K562 (cell line): ENCODE measurements around the gene DCXR. TPM values are rescaled to one million over a fixed set of nuclear protein-coding genes. Genes with fewer than 3 reads are reported as not detected.

Experiments
- ATAC-seq: fragments of 200-7000 bp; cut with Tn5 transposase; 3 replicates; pipeline ENCODE4 v1.9.1; 2020; ENCODE audit warnings: moderate library complexity
- BruUV-seq: library from RNA; stranded (reverse); fragments of 400-500 nt; replicated peaks from 2 replicates; lab custom pipeline; 2021; lab: Mats Ljungman, UMichigan
- CTCF ChIA-PET: fragments of 300-600 bp; formaldehyde crosslinking; extraction: SDS; loops from one replicate; lab custom pipeline; 2021; ENCODE audit warnings: low intra/inter-chr PET ratio; lab: Yijun Ruan, JAX
- POLR2A ChIA-PET: fragments of 300-600, 350-650 bp; sonication (Branson Sonifier 250); formaldehyde crosslinking; extraction: SDS; loops from one replicate; lab custom pipeline; 2021; ENCODE audit warnings: antibody characterized with exemption, inconsistent platforms; lab: Yijun Ruan, JAX
- DNase-seq, 4 experiments: peaks; one replicate each; pipeline versions ENCODE4 v3.0.0 to v3.0.0-alpha.2; 2011 to 2018; ENCODE audit warnings: low spot score in 3 of 4, mixed read lengths in 3 of 4; ENCODE audit errors: extremely low read depth in 1 of 4
- FAIRE-seq: peaks from 2 replicates; lab custom pipeline; 2011; peaks lifted over from hg19 to GRCh38; lab: Jason Lieb, UNC
- H2AFZ ChIP-seq: 2 replicates; pipeline ENCODE4 v1.6.0; 2011; ENCODE audit warnings: low read depth, low read length, control low read depth, inconsistent platforms
- H3K27ac ChIP-seq: fragments of 200-600 bp; 3 replicates; pipeline ENCODE4 v1.8.0; 2011; ENCODE audit warnings: low read depth, mild to moderate bottlenecking, control low read depth, inconsistent platforms, low read length, moderate library complexity, mixed read lengths; ENCODE audit errors: extremely low read depth
- H3K27me3 ChIP-seq, 2 experiments: fragments of 300-600 bp in 1 of 2; 2 replicates in 1 of 2; 3 replicates in 1 of 2; pipeline versions ENCODE4 v1.6.0 to v1.8.0; 2011; ENCODE audit warnings: inconsistent platforms in 2 of 2, low read length in 2 of 2, mild to moderate bottlenecking in 1 of 2, mixed read lengths in 1 of 2, moderate library complexity in 1 of 2; ENCODE audit not compliant: control insufficient read depth in 2 of 2, insufficient read depth in 2 of 2
- H3K36me3 ChIP-seq: fragments of 300-600 bp; 3 replicates; pipeline ENCODE4 v1.8.0; 2011; ENCODE audit warnings: mild to moderate bottlenecking, low read length, inconsistent platforms; ENCODE audit not compliant: control insufficient read depth, insufficient read depth
- H3K4me1 ChIP-seq, 2 experiments: fragments of 200-600 bp in 1 of 2; replicated peaks in 1 of 2; 2 replicates in 1 of 2; 3 replicates in 1 of 2; pipeline versions ENCODE4 v1.5.1 to v1.8.0; 2011; ENCODE audit warnings: inconsistent platforms in 2 of 2, low read length in 2 of 2, mild to moderate bottlenecking in 1 of 2, mixed read lengths in 1 of 2, moderate library complexity in 1 of 2; ENCODE audit not compliant: control insufficient read depth in 2 of 2, insufficient read depth in 2 of 2
- H3K4me2 ChIP-seq: 2 replicates; pipeline ENCODE4 v1.6.1; 2011; ENCODE audit warnings: low read length, control low read depth, inconsistent platforms, mixed read lengths; ENCODE audit not compliant: insufficient read depth
- H3K4me3 ChIP-seq: fragments of 200-600 bp; sonication (generic), shearing (Covaris generic); 2 replicates; pipeline ENCODE4 v1.5.1; 2016; ENCODE audit warnings: control low read depth, inconsistent platforms
- H3K79me2 ChIP-seq: fragments of 200-600 bp; 3 replicates; pipeline ENCODE4 v1.8.0; 2011; ENCODE audit warnings: low read length, inconsistent platforms; ENCODE audit not compliant: control insufficient read depth, insufficient read depth
- H3K9ac ChIP-seq, 2 experiments: 2 replicates each; pipeline versions ENCODE4 v1.6.0 to v1.6.1; 2011; ENCODE audit warnings: low read depth in 2 of 2, low read length in 2 of 2, control low read depth in 1 of 2, inconsistent platforms in 1 of 2, mild to moderate bottlenecking in 1 of 2, mixed read lengths in 1 of 2; ENCODE audit not compliant: insufficient read depth in 1 of 2
- H3K9me1 ChIP-seq: one replicate; pipeline ENCODE4 v1.6.0; 2011; ENCODE audit warnings: inconsistent platforms, mild to moderate bottlenecking, low read length, moderate library complexity; ENCODE audit not compliant: control insufficient read depth, insufficient read depth
- H3K9me3 ChIP-seq: replicated peaks from 2 replicates; pipeline ENCODE4 v1.5.1; 2011; ENCODE audit warnings: low read depth, low read length, inconsistent platforms; ENCODE audit not compliant: control insufficient read depth, insufficient read depth
- H4K20me1 ChIP-seq: replicated peaks from 2 replicates; pipeline ENCODE4 v1.6.1; 2011; ENCODE audit warnings: low read length, inconsistent platforms, mixed read lengths; ENCODE audit not compliant: control insufficient read depth, insufficient read depth
- ARNT ChIP-seq, 2 experiments: fragments of 450-650 bp; IDR thresholded peaks; 2 replicates each; pipeline ENCODE4 v1.6.1; 2016; ENCODE audit warnings: mild to moderate bottlenecking in 1 of 2
- POLR2G ChIP-seq: fragments of 200-400 bp; formaldehyde crosslinking; IDR thresholded peaks from 2 replicates; pipeline ENCODE4 v1.6.1; 2017; ENCODE audit warnings: low read depth, mild to moderate bottlenecking, antibody characterized with exemption, low read length, moderate library complexity
- SMAD1 ChIP-seq: fragments of 150-350 bp; IDR thresholded peaks from 2 replicates; pipeline ENCODE4 v1.6.1; 2014; ENCODE audit warnings: low read length, low read depth; ENCODE audit not compliant: partially characterized antibody
- SP1 ChIP-seq: sonication (generic); formaldehyde crosslinking; IDR thresholded peaks from 2 replicates; pipeline ENCODE4 v1.8.1; 2022; ENCODE audit warnings: mild to moderate bottlenecking, missing genetic modification reagents
- ZNF75A ChIP-seq: fragments of 450-650 bp; formaldehyde crosslinking; IDR thresholded peaks from 2 replicates; pipeline ENCODE4 v1.4.0; 2020; ENCODE audit warnings: mild to moderate bottlenecking
- WGBS: fragments of 100-300 bp; shearing (Covaris generic); methylation state at CpG from one replicate; pipeline ENCODE4 v1.1.6; 2016; ENCODE audit warnings: low coverage, mixed read lengths; ENCODE audit not compliant: insufficient coverage; ENCODE audit errors: missing lambda C conversion rate; 5-methylcytosine and 5-hydroxymethylcytosine counted together
- in situ Hi-C: fragments of 300-500 bp; cut with MboI; formaldehyde crosslinking; loops from 4 replicates; pipeline ENCODE4 v1.15.0; 2018; ENCODE audit warnings: inconsistent platforms, mixed read lengths
- intact Hi-C: fragments of 100-400 bp; cut with micrococcal nuclease; formaldehyde crosslinking; loops from 2 replicates; pipeline ENCODE4 v1.14.2; 2022
- polyA plus RNA-seq, 8 experiments: library from polyadenylated mRNA; depleted of rRNA in 4 of 8; stranded (reverse) in 5 of 8; unstranded in 3 of 8; fragments of >200 nt; fragmentation: Nextera tagmentation in 2 of 8; fragmentation: Illumina TruSeq in 1 of 8; extraction: Ambion mirVana in 2 of 8; extraction: Trizol in 1 of 8; gene quantifications; 2 replicates each; pipeline versions ENCODE4 v1.2.1 to v1.2.3, GENCODE V29; 2011 to 2014; ENCODE audit warnings: inconsistent platforms in 1 of 8, missing spikeins in 1 of 8
- total RNA-seq, 7 experiments: library from RNA; depleted of rRNA in 6 of 7; stranded (reverse); fragments of >200 nt in 6 of 7; fragmentation: Illumina TruSeq in 2 of 7; extraction: Trizol in 2 of 7; gene quantifications; 2 replicates each; pipeline versions ENCODE4 v1.2.1 to v1.2.3, GENCODE V29; 2011 to 2021; ENCODE audit warnings: low replicate concordance in 1 of 7
- TF ChIP-seq, protein P1 (sequence below): sonication (generic); formaldehyde crosslinking; IDR thresholded peaks from 2 replicates; pipeline ENCODE4 v1.8.1; 2023; ENCODE audit warnings: mild to moderate bottlenecking, missing genetic modification reagents, moderate library complexity

DCXR gene
- total and polyA plus RNA-seq, 9 of the 15 experiments (the other 6 are each of a cell fraction or from before 2014, with no cell fraction given) = 21.3 to 274 (median 156) TPM

- Histone ChIP-seq H3K4me1 (peaks cover 0 to 72% of the 10 kb centered on the region in 2 experiments; a peak in 2 of 5 replicates), H3K36me3 (peaks cover 10% of the 10 kb centered on the region; the same call in 1 of the 3 replicates), H3K27ac (no peak overlapping the region), H2AFZ (no peak overlapping the region), H3K4me2 (no peak overlapping the region), H3K79me2 (no peaks in the 10 kb centered on the region), H3K9me1 (peaks cover 3% of the 10 kb centered on the region), H3K9me3 (no peaks in the 10 kb centered on the region), H3K27me3 (no peaks in the 10 kb centered on the region), H3K9ac (peak overlapping the region in 1 of 2 experiments; percentile 20; a peak in 1 of 4 replicates), H4K20me1 (no peaks in the 10 kb centered on the region), H3K4me3 (no peak overlapping the region)
- WGBS = 88% methylated on average over 26 of the region's 30 CpGs
- CTCF ChIA-PET = no interaction called here
- intact Hi-C loops = no loop called here
- FAIRE-seq (no peak), ATAC-seq (no peak; the same call in 2 of the 3 replicates), DNase-seq (no peak)
- POLR2A ChIA-PET = interaction anchor here (0.6 to 1.0 kb wide), 4 partner anchors 8 to 176 kb away, joined by 3 to 5 read pairs (median 3); no protein-coding TSS in a partner anchor
- TF ChIP-seq ARNT (IDR thresholded peaks at IDR 0.05) (no peak), SP1 (CRISPR knock-in tag) (no peak), POLR2G (0 out of 2 replicates have a peak, but pooled peaks have one; percentile 24), SMAD1 (no peak), ZNF75A (CRISPR knock-in tag) (no peak)
- TF ChIP-seq, protein P1, sequence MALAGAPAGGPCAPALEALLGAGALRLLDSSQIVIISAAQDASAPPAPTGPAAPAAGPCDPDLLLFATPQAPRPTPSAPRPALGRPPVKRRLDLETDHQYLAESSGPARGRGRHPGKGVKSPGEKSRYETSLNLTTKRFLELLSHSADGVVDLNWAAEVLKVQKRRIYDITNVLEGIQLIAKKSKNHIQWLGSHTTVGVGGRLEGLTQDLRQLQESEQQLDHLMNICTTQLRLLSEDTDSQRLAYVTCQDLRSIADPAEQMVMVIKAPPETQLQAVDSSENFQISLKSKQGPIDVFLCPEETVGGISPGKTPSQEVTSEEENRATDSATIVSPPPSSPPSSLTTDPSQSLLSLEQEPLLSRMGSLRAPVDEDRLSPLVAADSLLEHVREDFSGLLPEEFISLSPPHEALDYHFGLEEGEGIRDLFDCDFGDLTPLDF (CRISPR knock-in tag) = no peak
- BruUV-seq = no TSS peak
- in situ Hi-C loops = no loop called here
These were observed 40.6 kb downstream of the DCXR start for GRCh38 chr17:81996757-81997441.
